HEK293 (cell line): ENCODE data around the gene COL4A3.

Experiments used
- MYNN ChIP-seq: fragments of 450-650 bp; formaldehyde crosslinking; IDR thresholded peaks from 2 replicates; pipeline ENCODE4 v1.5.1; 2016; ENCODE audit warnings: missing biosample characterization, missing genetic modification characterization, borderline replicate concordance
- TCF7L2 ChIP-seq: IDR thresholded peaks from 2 replicates; pipeline ENCODE4 v1.6.1; 2011; ENCODE audit warnings: low read depth, mild to moderate bottlenecking, inconsistent platforms, low read length, moderate library complexity, borderline replicate concordance
- ZBTB17 ChIP-seq: fragments of 450-650 bp; formaldehyde crosslinking; IDR thresholded peaks from 2 replicates; pipeline ENCODE4 v1.5.1; 2016; ENCODE audit warnings: missing biosample characterization, missing genetic modification characterization
- ZNF292 ChIP-seq: fragments of 450-650 bp; formaldehyde crosslinking; IDR thresholded peaks from 2 replicates; pipeline ENCODE4 v1.5.1; 2016; ENCODE audit warnings: low read depth, missing biosample characterization, missing genetic modification characterization, borderline replicate concordance
- ZNF311 ChIP-seq: fragments of 450-650 bp; formaldehyde crosslinking; IDR thresholded peaks from 2 replicates; pipeline ENCODE4 v1.5.1; 2017; ENCODE audit warnings: missing biosample characterization, missing genetic modification characterization, borderline replicate concordance
- ZNF366 ChIP-seq: fragments of 450-650 bp; formaldehyde crosslinking; conservative IDR thresholded peaks from 2 replicates; pipeline ENCODE4 v1.5.1; 2016; ENCODE audit warnings: missing biosample characterization, missing genetic modification characterization
- ZNF404 ChIP-seq: fragments of 450-650 bp; formaldehyde crosslinking; IDR thresholded peaks from 2 replicates; pipeline ENCODE4 v1.5.1; 2017; ENCODE audit warnings: missing biosample characterization, missing genetic modification characterization
- ZNF416 ChIP-seq: fragments of 450-650 bp; formaldehyde crosslinking; IDR thresholded peaks from 2 replicates; pipeline ENCODE4 v1.5.1; 2016; ENCODE audit warnings: missing biosample characterization, missing genetic modification characterization
- ZNF830 ChIP-seq: fragments of 450-650 bp; IDR thresholded peaks from 2 replicates; pipeline ENCODE4 v1.5.0; 2018; ENCODE audit warnings: missing biosample characterization, missing genetic modification characterization, low read depth, mild to moderate bottlenecking, moderate library complexity
- TF ChIP-seq, protein P1 (sequence below): fragments of 450-650 bp; formaldehyde crosslinking; IDR thresholded peaks from 2 replicates; pipeline ENCODE4 v1.5.1; 2016; ENCODE audit warnings: missing biosample characterization, missing genetic modification characterization
- TF ChIP-seq, protein P2 (sequence below): fragments of 450-650 bp; formaldehyde crosslinking; IDR thresholded peaks from 2 replicates; pipeline ENCODE4 v1.5.1; 2016; ENCODE audit warnings: missing biosample characterization, missing genetic modification characterization
- TF ChIP-seq, protein P3 (sequence below): fragments of 450-650 bp; formaldehyde crosslinking; IDR thresholded peaks from 2 replicates; pipeline ENCODE4 v1.5.1; 2016; ENCODE audit warnings: missing biosample characterization, missing genetic modification characterization
- TF ChIP-seq, protein P4 (sequence below): fragments of 450-650 bp; formaldehyde crosslinking; IDR thresholded peaks from 2 replicates; pipeline ENCODE4 v1.5.1; 2016; ENCODE audit warnings: missing biosample characterization, missing genetic modification characterization, low read depth
- TF ChIP-seq, protein P5 (sequence below): fragments of 450-650 bp; formaldehyde crosslinking; IDR thresholded peaks from 2 replicates; pipeline ENCODE4 v1.5.1; 2017; ENCODE audit warnings: missing biosample characterization, missing genetic modification characterization

DNA sequence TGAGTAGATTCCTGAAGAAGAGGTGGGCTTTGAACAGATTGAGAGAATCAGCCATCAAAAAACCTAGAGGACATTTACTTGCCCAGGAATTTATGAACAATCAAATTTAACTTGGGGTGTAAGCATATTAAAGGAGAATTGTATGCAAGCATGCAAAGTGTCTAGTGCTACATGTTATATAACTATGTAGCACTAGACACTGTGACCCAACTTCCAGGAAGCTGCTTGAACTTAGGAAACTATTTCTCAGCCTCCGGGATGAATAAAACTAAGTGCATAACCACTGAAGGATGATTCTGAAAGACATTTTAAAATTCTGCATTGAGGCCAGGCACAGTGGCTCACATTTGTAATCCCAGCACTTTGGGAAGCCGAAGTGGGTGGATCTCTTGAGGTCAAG is 173.0 kb downstream of the COL4A3 start:
- TF ChIP-seq, protein P1, sequence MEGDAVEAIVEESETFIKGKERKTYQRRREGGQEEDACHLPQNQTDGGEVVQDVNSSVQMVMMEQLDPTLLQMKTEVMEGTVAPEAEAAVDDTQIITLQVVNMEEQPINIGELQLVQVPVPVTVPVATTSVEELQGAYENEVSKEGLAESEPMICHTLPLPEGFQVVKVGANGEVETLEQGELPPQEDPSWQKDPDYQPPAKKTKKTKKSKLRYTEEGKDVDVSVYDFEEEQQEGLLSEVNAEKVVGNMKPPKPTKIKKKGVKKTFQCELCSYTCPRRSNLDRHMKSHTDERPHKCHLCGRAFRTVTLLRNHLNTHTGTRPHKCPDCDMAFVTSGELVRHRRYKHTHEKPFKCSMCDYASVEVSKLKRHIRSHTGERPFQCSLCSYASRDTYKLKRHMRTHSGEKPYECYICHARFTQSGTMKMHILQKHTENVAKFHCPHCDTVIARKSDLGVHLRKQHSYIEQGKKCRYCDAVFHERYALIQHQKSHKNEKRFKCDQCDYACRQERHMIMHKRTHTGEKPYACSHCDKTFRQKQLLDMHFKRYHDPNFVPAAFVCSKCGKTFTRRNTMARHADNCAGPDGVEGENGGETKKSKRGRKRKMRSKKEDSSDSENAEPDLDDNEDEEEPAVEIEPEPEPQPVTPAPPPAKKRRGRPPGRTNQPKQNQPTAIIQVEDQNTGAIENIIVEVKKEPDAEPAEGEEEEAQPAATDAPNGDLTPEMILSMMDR (tag by site-specific recombination) = no peak
- no peak for TF ChIP-seq ZNF311 (tag by site-specific recombination)
- no peak for TF ChIP-seq ZNF416 (tag by site-specific recombination)
- TF ChIP-seq, protein P2, sequence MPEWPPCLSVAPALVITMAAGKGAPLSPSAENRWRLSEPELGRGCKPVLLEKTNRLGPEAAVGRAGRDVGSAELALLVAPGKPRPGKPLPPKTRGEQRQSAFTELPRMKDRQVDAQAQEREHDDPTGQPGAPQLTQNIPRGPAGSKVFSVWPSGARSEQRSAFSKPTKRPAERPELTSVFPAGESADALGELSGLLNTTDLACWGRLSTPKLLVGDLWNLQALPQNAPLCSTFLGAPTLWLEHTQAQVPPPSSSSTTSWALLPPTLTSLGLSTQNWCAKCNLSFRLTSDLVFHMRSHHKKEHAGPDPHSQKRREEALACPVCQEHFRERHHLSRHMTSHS (tag by site-specific recombination) = no peak
- TF ChIP-seq TCF7L2 = no peak
- TF ChIP-seq, protein P3, sequence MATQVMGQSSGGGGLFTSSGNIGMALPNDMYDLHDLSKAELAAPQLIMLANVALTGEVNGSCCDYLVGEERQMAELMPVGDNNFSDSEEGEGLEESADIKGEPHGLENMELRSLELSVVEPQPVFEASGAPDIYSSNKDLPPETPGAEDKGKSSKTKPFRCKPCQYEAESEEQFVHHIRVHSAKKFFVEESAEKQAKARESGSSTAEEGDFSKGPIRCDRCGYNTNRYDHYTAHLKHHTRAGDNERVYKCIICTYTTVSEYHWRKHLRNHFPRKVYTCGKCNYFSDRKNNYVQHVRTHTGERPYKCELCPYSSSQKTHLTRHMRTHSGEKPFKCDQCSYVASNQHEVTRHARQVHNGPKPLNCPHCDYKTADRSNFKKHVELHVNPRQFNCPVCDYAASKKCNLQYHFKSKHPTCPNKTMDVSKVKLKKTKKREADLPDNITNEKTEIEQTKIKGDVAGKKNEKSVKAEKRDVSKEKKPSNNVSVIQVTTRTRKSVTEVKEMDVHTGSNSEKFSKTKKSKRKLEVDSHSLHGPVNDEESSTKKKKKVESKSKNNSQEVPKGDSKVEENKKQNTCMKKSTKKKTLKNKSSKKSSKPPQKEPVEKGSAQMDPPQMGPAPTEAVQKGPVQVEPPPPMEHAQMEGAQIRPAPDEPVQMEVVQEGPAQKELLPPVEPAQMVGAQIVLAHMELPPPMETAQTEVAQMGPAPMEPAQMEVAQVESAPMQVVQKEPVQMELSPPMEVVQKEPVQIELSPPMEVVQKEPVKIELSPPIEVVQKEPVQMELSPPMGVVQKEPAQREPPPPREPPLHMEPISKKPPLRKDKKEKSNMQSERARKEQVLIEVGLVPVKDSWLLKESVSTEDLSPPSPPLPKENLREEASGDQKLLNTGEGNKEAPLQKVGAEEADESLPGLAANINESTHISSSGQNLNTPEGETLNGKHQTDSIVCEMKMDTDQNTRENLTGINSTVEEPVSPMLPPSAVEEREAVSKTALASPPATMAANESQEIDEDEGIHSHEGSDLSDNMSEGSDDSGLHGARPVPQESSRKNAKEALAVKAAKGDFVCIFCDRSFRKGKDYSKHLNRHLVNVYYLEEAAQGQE (tag by site-specific recombination) = no peak
- TF ChIP-seq ZBTB17 (tag by site-specific recombination) = no peak
- no peak for TF ChIP-seq MYNN
- no peak for TF ChIP-seq ZNF830 (tag by site-specific recombination)
- TF ChIP-seq ZNF404 (tag by site-specific recombination) = no peak
- TF ChIP-seq, protein P4, sequence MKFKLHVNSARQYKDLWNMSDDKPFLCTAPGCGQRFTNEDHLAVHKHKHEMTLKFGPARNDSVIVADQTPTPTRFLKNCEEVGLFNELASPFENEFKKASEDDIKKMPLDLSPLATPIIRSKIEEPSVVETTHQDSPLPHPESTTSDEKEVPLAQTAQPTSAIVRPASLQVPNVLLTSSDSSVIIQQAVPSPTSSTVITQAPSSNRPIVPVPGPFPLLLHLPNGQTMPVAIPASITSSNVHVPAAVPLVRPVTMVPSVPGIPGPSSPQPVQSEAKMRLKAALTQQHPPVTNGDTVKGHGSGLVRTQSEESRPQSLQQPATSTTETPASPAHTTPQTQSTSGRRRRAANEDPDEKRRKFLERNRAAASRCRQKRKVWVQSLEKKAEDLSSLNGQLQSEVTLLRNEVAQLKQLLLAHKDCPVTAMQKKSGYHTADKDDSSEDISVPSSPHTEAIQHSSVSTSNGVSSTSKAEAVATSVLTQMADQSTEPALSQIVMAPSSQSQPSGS = no peak
- TF ChIP-seq ZNF292 = no peak
- TF ChIP-seq, protein P5, sequence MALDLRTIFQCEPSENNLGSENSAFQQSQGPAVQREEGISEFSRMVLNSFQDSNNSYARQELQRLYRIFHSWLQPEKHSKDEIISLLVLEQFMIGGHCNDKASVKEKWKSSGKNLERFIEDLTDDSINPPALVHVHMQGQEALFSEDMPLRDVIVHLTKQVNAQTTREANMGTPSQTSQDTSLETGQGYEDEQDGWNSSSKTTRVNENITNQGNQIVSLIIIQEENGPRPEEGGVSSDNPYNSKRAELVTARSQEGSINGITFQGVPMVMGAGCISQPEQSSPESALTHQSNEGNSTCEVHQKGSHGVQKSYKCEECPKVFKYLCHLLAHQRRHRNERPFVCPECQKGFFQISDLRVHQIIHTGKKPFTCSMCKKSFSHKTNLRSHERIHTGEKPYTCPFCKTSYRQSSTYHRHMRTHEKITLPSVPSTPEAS (tag by site-specific recombination) = no peak
- TF ChIP-seq ZNF366 (tag by site-specific recombination) = no peak
